BE2C (cell line): Measurements from ENCODE around the gene SEC24A.
"Not testable (repeated sequence)": the region's sequence is repeated elsewhere in the genome, so short reads cannot be mapped to it uniquely, and the experiment has no call there.

Experiments used
- DNase-seq: peaks from one replicate; pipeline ENCODE4 v3.0.0-alpha.2; 2020
- H3K27me3 ChIP-seq: fragments of 250-450 bp; sonication (Bioruptor Pico); 2 replicates; pipeline ENCODE4 v1.5.1; 2020; ENCODE audit warnings: mild to moderate bottlenecking
- H3K36me3 ChIP-seq: fragments of 250-450 bp; sonication (Bioruptor Pico); 2 replicates; pipeline ENCODE4 v1.5.1; 2020; ENCODE audit warnings: mild to moderate bottlenecking
- H3K4me1 ChIP-seq: fragments of 250-450 bp; sonication (Bioruptor Pico); 2 replicates; pipeline ENCODE4 v1.5.1; 2020
- H3K4me3 ChIP-seq: 2 replicates; pipeline ENCODE4 v1.5.1; 2011; ENCODE audit warnings: low read depth, low read length
- H3K9me3 ChIP-seq: fragments of 250-450 bp; sonication (Bioruptor Pico); 2 replicates; pipeline ENCODE4 v1.5.1; 2020
- CTCF ChIP-seq: IDR thresholded peaks from 2 replicates; pipeline ENCODE4 v1.5.1; 2012; ENCODE audit warnings: mild to moderate bottlenecking, low read depth, low read length

The SEC24A gene

GRCh38 chr5:134642931-134643530 is 5.6 kb upstream of the SEC24A start:
- no peaks in the 10 kb centered on the region for H3K9me3 ChIP-seq
- no peaks in the 10 kb centered on the region for H3K27me3 ChIP-seq
- no peaks in the 10 kb centered on the region for H3K4me1 ChIP-seq
- no peak for TF ChIP-seq CTCF
- no peak for DNase-seq
- H3K36me3 ChIP-seq, result no peaks in the 10 kb centered on the region
- no peak overlapping the region for H3K4me3 ChIP-seq

GRCh38 chr5:134647750-134648424 is 698 bp upstream of the SEC24A start:
- Histone ChIP-seq H3K36me3 (no peaks in the 10 kb centered on the region), H3K4me3 (peak overlapping the region; percentile 100), H3K9me3 (no peaks in the 10 kb centered on the region), H3K27me3 (no peaks in the 10 kb centered on the region), H3K4me1 (no peaks in the 10 kb centered on the region)
- TF ChIP-seq CTCF, result no peak
- no peak for DNase-seq

- Histone ChIP-seq H3K4me1 (no peaks in the 10 kb centered on the region), H3K36me3 (no peaks in the 10 kb centered on the region; the same call in 1 of the 2 replicates), H3K4me3 (peak overlapping the region; percentile 100), H3K27me3 (no peaks in the 10 kb centered on the region), H3K9me3 (no peaks in the 10 kb centered on the region)
- no peak for DNase-seq
- no peak for TF ChIP-seq CTCF
Measured at GRCh38 chr5:134649163-134649835, 714 bp downstream of the SEC24A start.

- DNase-seq, H3K4me1 ChIP-seq, H3K36me3 ChIP-seq, H3K4me3 ChIP-seq, H3K27me3 ChIP-seq, H3K9me3 ChIP-seq: not testable (repeated sequence)
Measured at GRCh38 chr5:134650660-134651059, 2.1 kb downstream of the SEC24A start.

- H3K4me1 ChIP-seq, result no peaks in the 10 kb centered on the region
- H3K27me3 ChIP-seq, result no peaks in the 10 kb centered on the region
- no peak overlapping the region for H3K4me3 ChIP-seq
- no peak for TF ChIP-seq CTCF
- no peak for DNase-seq
- H3K36me3 ChIP-seq, result peaks cover 2% of the 10 kb centered on the region
- no peaks in the 10 kb centered on the region for H3K9me3 ChIP-seq
Measured at GRCh38 chr5:134651531-134651930, 2.9 kb downstream of the SEC24A start.

GRCh38 chr5:134656690-134657089 is 8.1 kb downstream of the SEC24A start:
- no peak for TF ChIP-seq CTCF
- Histone ChIP-seq H3K36me3 (peaks cover 11% of the 10 kb centered on the region), H3K27me3 (no peaks in the 10 kb centered on the region), H3K9me3 (no peaks in the 10 kb centered on the region; the same call in 1 of the 2 replicates), H3K4me3 (no peak overlapping the region), H3K4me1 (no peaks in the 10 kb centered on the region)
- no peak for DNase-seq
